Activated CD4-positive, alpha-beta memory T cell treated with anti-CD3 and anti-CD28 coated beads, Interleukin-2, amount 10 ng/mL, durations not matched to agents 7 days and 5 days (primary cell): ENCODE results near the gene GABRA4. TPM values are rescaled to one million over a fixed set of nuclear protein-coding genes. Genes with fewer than 3 reads are reported as not detected.

Source experiments
- CTCF ChIA-PET: fragments of 350-600 bp; sonication (Branson Sonifier 250); formaldehyde crosslinking; loops from one replicate; lab custom pipeline; 2021; ENCODE audit warnings: antibody characterized with exemption, inconsistent platforms; lab: Charles Lee
- POLR2A ChIA-PET: fragments of 350-600 bp; sonication (Branson Sonifier 250); formaldehyde crosslinking; loops from one replicate; lab custom pipeline; 2021; ENCODE audit warnings: antibody characterized with exemption; lab: Charles Lee
- DNase-seq: peaks from one replicate; pipeline ENCODE4 v3.0.0-alpha.2; 2020
- H3K27ac Mint-ChIP-seq: one replicate; pipeline ENCODE4 v1.8.0; 2021; ENCODE audit warnings: mild to moderate bottlenecking, mixed read lengths
- H3K27me3 Mint-ChIP-seq: one replicate; pipeline ENCODE4 v1.8.0; 2021; ENCODE audit warnings: mixed read lengths
- H3K36me3 Mint-ChIP-seq: one replicate; pipeline ENCODE4 v1.8.0; 2021; ENCODE audit warnings: low read depth, mixed read lengths
- H3K4me1 Mint-ChIP-seq: one replicate; pipeline ENCODE4 v1.8.0; 2021; ENCODE audit warnings: mixed read lengths
- H3K4me3 Mint-ChIP-seq: one replicate; pipeline ENCODE4 v1.8.0; 2021; ENCODE audit warnings: mild to moderate bottlenecking, mixed read lengths
- H3K9me3 Mint-ChIP-seq: one replicate; pipeline ENCODE4 v1.8.0; 2021; ENCODE audit warnings: mixed read lengths
- total RNA-seq, 2 experiments: library from RNA; stranded (reverse); gene quantifications; one replicate each; pipeline ENCODE4 v1.2.3, GENCODE V29; 2021

The GABRA4 gene
- total RNA-seq: not detected

DNA sequence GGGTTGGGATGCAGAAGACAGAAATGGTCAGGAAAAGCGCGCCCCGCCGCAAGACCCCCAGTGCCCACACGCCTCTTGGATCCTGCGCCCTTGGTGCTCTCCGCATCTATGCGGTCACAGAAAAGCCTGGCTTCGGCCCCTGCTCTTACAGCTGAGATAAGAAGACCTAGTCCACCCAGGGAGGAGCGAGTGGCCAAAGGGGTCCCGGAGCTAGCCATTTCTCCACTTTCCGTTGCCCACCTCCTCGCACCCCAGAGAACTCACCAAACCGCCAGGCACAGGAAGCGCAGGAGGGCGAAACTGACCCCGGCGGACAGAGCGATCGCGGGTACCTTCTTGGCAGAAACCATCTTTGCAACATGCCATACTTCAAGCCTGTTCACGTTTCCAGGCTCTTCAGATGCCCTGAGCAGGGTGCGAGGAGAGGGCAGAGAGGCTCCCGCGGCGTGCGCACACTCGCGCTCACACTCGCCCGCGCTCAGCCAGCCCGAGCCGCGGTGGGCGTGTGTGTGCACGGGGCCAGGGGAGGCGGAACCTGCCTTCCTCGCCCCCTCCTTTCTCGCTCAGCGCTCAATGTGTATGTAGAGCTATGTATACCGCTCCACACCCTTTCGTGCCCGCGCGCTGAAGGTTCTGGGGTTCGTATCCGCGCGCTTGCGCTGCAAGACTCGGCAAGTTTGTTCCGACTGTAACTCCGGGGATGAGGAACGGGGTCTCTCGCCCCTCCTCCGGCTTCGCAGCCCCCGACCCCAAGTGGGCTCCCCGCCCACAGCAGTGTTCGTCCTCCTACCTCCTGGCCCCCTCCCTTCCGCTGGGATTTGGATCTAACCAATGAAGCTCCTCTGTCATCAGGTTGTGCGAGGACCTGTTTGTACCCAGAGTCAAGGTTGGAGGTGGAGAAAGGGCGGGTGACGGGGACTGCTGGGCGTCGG, at the start of gene GABRA4:
Gene GABRA4 (minus strand): TSS at position 507 of the 932 bp plus-strand sequence. CDS start 157 bp downstream, at position 350.
- H3K4me3 Mint-ChIP-seq: peak within 1 kb of the TSS; percentile 27
- H3K27ac Mint-ChIP-seq: no peak within 1 kb of the TSS
- H3K27me3 Mint-ChIP-seq: peaks cover 46% of the 10 kb centered on the region
- H3K4me1 Mint-ChIP-seq: peaks cover 11% of the 10 kb centered on the region
- no peaks in the 10 kb centered on the region for H3K36me3 Mint-ChIP-seq
- CTCF ChIA-PET: no interaction called here
- H3K9me3 Mint-ChIP-seq: no peaks in the 10 kb centered on the region
- no peak for DNase-seq
- POLR2A ChIA-PET: interaction anchor here (0.9 kb wide), 1 partner anchor 18 kb away, joined by 3 read pairs; no protein-coding TSS in a partner anchor

DNA sequence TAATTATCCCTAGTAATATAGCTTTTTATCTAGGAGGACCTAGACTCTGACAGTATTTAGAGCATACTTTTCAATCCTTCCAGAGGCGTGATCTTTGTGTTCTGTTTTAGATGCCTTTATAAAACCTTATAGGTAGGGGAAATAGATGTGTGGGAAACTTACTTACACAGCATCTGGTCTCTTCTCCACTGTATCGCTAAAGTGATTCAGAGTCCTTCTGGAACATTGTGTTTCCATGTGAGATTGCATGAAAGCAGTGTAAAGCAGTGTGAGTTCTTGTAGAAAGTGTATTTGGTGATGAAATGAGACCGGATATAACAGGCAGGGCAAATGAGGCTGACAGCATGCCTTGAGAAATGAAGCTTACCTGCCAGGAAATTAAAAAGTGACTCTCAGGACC, 47.4 kb upstream of the GABRA4 start:
- ChIA-PET CTCF (no interaction called here), POLR2A (no interaction called here)
- H3K4me1 Mint-ChIP-seq: no peaks in the 10 kb centered on the region
- peaks cover 9% of the 10 kb centered on the region for H3K27me3 Mint-ChIP-seq
- no peak overlapping the region for H3K27ac Mint-ChIP-seq
- no peaks in the 10 kb centered on the region for H3K36me3 Mint-ChIP-seq
- no peak for DNase-seq
- H3K9me3 Mint-ChIP-seq: no peaks in the 10 kb centered on the region
- no peak overlapping the region for H3K4me3 Mint-ChIP-seq

DNA sequence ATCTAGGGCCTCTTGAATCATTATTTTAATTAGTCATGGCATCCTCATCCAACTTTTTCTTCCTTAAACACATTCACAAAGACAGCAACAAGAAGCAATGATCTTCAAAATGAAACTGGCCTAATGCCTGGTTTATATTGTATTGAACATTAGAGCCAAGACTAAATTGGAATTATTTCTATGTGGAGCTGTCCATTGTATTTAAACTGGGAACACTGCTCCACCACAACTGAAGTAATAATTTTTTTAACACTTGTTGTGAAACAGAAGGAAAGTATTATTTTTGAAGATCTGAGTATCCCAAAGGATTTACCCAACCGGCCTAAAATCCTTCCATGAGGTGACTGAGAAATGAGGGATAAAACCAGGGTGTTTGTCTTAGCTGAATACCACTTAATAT, 44.9 kb upstream of the GABRA4 start:
- ChIA-PET CTCF (no interaction called here), POLR2A (no interaction called here)
- no peaks in the 10 kb centered on the region for H3K9me3 Mint-ChIP-seq
- no peak for DNase-seq
- no peaks in the 10 kb centered on the region for H3K36me3 Mint-ChIP-seq
- peaks cover 11% of the 10 kb centered on the region for H3K27me3 Mint-ChIP-seq
- H3K4me1 Mint-ChIP-seq: no peaks in the 10 kb centered on the region
- H3K4me3 Mint-ChIP-seq: no peak overlapping the region
- no peak overlapping the region for H3K27ac Mint-ChIP-seq

DNA sequence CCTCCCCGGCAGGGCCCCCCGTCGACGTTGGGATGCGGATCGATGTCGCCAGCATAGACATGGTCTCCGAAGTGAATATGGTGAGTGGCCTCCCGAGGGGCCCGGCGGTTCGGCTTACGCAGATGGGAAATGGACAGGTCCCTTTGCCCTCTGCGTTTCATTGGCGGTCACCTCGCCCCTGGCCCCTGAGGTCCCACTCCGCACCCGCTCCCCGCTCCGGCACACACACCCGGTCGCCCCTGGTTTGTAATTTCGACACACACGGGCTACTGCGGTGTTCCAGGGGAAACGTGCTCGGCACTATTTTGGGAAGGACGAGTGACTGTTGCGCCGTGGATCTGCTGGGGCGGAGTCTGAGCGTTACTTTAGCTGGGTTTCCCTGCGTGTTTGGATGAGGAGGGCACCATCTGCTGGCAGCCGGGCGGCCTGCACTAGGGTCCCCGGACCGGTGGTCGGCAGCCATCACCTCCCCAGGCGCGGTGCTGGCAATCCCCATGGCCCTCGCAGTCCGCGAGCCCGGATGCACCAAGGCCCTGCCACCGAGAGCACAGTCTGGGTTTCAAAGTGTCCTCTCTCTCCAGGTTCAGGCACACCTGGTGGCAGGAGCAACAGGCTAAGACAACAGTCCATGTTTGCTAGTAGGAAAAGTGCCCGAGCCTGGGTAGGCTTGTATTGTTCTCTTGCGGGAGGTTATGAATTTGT, 39.2 kb upstream of the GABRA4 start:
- H3K27ac Mint-ChIP-seq: no peak overlapping the region
- POLR2A ChIA-PET: no interaction called here
- H3K4me3 Mint-ChIP-seq: peak overlapping the region; percentile 38
- no peaks in the 10 kb centered on the region for H3K9me3 Mint-ChIP-seq
- H3K27me3 Mint-ChIP-seq: peaks cover 37% of the 10 kb centered on the region
- H3K4me1 Mint-ChIP-seq: peaks cover 18% of the 10 kb centered on the region
- H3K36me3 Mint-ChIP-seq: no peaks in the 10 kb centered on the region
- CTCF ChIA-PET: interaction anchor here (1.0 to 1.1 kb wide), 3 partner anchors 32 to 189 kb away, joined by 3 to 6 read pairs (median 3); no protein-coding TSS in a partner anchor
- DNase-seq: peak; percentile 46

DNA sequence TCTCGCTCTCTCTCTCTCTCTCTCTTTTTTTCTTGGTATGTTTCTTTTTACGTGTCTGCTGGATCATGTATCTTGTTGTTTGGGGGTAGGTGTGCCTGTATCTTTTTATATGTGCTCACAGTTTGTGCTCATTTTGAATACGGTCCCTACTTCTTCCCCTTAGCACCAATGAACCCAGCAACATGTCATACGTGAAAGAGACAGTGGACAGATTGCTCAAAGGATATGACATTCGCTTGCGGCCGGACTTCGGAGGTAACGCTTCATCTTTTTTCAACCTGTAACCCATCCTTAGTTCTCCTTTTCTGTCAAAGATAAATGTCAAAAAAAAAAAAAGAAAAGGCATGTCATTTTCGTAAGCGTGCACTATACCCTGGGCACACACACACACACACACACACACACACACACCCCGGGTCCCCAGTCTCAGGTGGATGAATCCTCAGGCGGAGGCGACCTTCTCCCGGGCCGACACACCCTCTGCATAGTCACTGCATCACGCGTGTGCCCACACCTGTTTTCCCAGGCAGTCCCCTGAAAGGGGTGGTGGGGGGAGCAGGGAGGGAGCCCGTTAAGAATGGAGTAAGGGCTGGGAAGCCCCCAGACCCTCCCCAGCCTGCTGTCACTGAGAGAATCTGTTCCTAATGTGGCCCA, 38.5 kb upstream of the GABRA4 start:
- ChIA-PET CTCF (interaction anchor here (1.0 kb wide), 2 partner anchors 184 to 188 kb away, joined by 3 to 6 read pairs; no protein-coding TSS in a partner anchor), POLR2A (no interaction called here)
- Mint-ChIP-seq H3K4me3 (peak overlapping the region; percentile 57), H3K27me3 (peaks cover 37% of the 10 kb centered on the region), H3K9me3 (no peaks in the 10 kb centered on the region), H3K36me3 (no peaks in the 10 kb centered on the region), H3K4me1 (peaks cover 18% of the 10 kb centered on the region), H3K27ac (no peak overlapping the region)
- no peak for DNase-seq

DNA sequence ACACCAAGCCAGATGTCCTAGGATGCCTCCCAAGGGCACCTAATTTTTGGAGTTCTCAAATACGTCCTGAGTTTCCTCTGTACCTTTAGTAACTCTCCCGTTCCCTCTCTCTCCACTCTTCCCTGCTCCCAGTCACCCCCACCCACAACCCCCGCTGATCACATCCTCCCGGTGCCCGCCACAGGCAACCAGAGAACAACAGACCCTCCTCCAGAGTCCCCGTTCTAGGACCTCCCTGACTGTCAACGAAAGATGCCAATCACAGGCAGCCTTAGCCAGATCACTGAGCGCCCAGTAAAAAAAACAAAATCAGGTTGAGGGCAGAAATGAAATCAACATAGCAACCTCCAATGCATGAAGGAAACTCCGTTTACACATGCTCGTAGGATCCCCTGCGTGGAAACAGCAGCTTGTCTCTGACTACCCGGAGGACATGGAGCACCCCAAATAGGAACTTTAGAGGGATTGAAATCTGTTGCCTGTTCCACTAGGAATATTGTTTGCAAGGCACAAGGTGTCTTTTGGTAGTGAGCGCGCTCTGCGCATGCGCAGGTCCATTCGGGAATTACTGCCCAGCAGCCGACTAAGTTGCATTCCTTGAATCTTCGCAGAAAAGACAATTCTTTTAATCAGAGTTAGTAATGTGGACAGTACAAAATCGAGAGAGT, 37.8 kb upstream of the GABRA4 start, which contains the start of gene GABRB1:
Gene GABRB1 (plus strand): TSS at position 557 of the 668 bp plus-strand sequence.
- Mint-ChIP-seq H3K4me1 (peaks cover 18% of the 10 kb centered on the region), H3K9me3 (no peaks in the 10 kb centered on the region), H3K36me3 (no peaks in the 10 kb centered on the region), H3K27me3 (peaks cover 37% of the 10 kb centered on the region), H3K27ac (no peak within 1 kb of the TSS), H3K4me3 (peak within 1 kb of the TSS; percentile 57)
- DNase-seq: peak; percentile 22
- POLR2A ChIA-PET: no interaction called here
- CTCF ChIA-PET: no interaction called here

DNA sequence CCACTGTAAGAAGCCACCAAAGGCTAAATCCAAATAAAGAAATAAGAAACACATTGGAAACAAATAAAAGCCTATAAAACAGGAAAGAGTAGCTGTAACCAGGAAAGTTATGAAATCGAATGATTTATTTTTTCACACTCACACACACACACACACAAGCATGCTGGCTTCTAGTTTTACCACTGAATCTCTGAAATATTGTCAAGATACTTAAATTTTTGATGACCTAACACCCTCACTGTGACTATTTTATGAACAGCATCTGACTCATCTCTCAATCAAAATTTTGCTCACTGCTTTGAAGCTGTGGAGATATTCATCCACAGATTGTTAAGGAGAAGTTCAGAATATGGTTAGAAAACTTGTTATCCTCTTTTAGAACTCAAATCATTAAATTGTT, 24.1 kb upstream of the GABRA4 start:
- Mint-ChIP-seq H3K4me3 (no peak overlapping the region), H3K4me1 (peaks cover 2% of the 10 kb centered on the region), H3K36me3 (no peaks in the 10 kb centered on the region), H3K9me3 (no peaks in the 10 kb centered on the region), H3K27me3 (peaks cover 6% of the 10 kb centered on the region), H3K27ac (no peak overlapping the region)
- DNase-seq: no peak
- ChIA-PET POLR2A (no interaction called here), CTCF (no interaction called here)

DNA sequence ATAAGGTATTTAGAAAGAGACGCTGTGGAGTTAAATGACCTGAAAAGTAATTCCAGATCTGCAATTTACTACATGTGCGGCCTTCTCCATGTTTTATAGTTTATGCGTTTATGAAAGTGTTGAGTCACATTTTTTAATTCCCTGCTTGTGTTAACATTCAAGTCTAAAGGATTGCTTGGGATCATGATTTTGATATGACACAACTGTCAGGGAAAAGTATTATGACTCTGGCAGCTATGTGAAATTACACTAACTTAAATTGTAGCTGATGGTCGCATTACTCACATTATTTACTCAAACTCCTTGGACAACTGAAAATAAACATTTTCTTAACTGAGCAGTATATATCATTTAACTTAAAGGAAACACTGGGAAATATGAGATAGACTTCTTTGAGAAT, 23.7 kb upstream of the GABRA4 start:
- Mint-ChIP-seq H3K36me3 (no peaks in the 10 kb centered on the region), H3K9me3 (no peaks in the 10 kb centered on the region), H3K27ac (no peak overlapping the region), H3K4me1 (peaks cover 2% of the 10 kb centered on the region), H3K4me3 (no peak overlapping the region), H3K27me3 (peaks cover 6% of the 10 kb centered on the region)
- ChIA-PET POLR2A (no interaction called here), CTCF (no interaction called here)
- no peak for DNase-seq

DNA sequence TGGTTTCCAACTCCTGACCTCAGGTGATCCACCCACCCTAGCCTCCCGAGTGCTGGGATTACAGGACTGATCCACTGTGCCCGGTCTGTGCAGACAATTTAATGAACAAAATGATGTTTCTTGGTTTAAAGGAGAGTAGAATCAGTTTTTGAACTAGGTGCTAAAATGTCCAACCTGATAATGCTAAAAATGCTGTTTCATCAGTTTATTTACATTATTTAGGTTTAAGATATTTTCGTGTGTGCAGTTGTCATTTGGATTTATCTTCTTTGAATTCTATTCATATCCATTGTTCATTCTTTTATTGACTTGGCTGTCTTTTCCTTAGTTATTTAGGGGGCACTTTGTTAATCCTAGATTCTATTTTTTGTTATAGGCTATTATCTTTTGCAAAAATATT, 20.0 kb upstream of the GABRA4 start:
- CTCF ChIA-PET: no interaction called here
- H3K4me1 Mint-ChIP-seq: peaks cover 17% of the 10 kb centered on the region
- peaks cover 8% of the 10 kb centered on the region for H3K9me3 Mint-ChIP-seq
- no peak for DNase-seq
- POLR2A ChIA-PET: no interaction called here
- no peaks in the 10 kb centered on the region for H3K27me3 Mint-ChIP-seq
- peaks cover 8% of the 10 kb centered on the region for H3K36me3 Mint-ChIP-seq
- H3K27ac Mint-ChIP-seq: no peak overlapping the region
- no peak overlapping the region for H3K4me3 Mint-ChIP-seq

DNA sequence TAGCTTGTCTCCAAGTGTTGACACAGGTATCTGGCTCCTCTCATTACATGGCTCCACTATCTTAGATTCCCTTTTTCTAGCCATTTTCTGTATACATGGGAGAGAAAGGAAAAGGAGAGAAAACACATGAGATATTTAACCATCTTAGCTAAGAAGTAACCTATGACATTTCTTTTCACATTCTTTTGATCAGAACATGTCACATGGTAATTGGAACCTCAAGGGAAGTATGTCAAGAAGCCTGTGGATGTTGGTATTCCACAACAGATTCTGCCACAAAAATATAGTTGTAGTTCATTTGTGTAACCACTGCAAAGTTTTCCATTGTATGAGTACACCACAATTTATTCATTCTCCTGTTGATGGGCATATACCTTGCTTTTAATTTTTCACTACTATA, 19.3 kb upstream of the GABRA4 start:
- CTCF ChIA-PET: no interaction called here

DNA sequence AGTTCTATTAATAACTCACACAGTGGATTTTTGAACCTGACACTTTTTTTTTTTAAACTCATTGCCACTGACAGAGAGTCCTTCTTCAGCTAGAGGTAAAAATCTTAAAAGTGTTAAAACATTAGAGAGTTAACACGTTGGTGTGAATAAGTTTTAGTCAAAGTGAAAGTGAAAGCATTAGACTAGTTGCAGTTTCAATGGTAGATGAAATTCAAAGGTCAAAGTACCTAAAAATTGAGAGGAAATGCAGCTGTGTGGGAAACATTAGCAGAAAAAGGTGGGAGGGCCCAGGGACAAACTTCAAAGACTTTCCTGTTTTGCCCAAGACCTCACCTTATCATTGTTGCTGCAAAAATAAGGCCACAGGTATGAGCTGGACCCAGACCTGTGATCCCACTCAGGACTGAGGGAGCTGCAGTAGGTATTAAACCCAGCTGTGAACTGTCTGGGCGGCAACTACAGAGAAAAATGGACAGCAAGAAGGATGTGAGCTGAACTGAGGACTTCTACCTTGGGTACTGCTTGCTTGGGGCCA, 17.6 kb upstream of the GABRA4 start:
- H3K4me1 Mint-ChIP-seq: peaks cover 15% of the 10 kb centered on the region
- POLR2A ChIA-PET: interaction anchor here (0.9 kb wide), 1 partner anchor 17 kb away, joined by 3 read pairs; no protein-coding TSS in a partner anchor
- no peak overlapping the region for H3K4me3 Mint-ChIP-seq
- peaks cover 8% of the 10 kb centered on the region for H3K9me3 Mint-ChIP-seq
- peak; percentile 27 for DNase-seq
- peak overlapping the region; percentile 7 for H3K27ac Mint-ChIP-seq
- H3K36me3 Mint-ChIP-seq: peaks cover 8% of the 10 kb centered on the region
- no peaks in the 10 kb centered on the region for H3K27me3 Mint-ChIP-seq
- CTCF ChIA-PET: interaction anchor here (0.7 to 1.3 kb wide), 2 partner anchors 8 to 11 kb away, joined by 3 read pairs; no protein-coding TSS in a partner anchor

More for the DNA sequence above, 19.3 kb upstream of the GABRA4 start:
- H3K9me3 Mint-ChIP-seq: peaks cover 8% of the 10 kb centered on the region
- peaks cover 15% of the 10 kb centered on the region for H3K4me1 Mint-ChIP-seq
- H3K36me3 Mint-ChIP-seq: peaks cover 8% of the 10 kb centered on the region
- POLR2A ChIA-PET: no interaction called here
- no peaks in the 10 kb centered on the region for H3K27me3 Mint-ChIP-seq
- DNase-seq: no peak
- no peak overlapping the region for H3K4me3 Mint-ChIP-seq
- no peak overlapping the region for H3K27ac Mint-ChIP-seq

DNA sequence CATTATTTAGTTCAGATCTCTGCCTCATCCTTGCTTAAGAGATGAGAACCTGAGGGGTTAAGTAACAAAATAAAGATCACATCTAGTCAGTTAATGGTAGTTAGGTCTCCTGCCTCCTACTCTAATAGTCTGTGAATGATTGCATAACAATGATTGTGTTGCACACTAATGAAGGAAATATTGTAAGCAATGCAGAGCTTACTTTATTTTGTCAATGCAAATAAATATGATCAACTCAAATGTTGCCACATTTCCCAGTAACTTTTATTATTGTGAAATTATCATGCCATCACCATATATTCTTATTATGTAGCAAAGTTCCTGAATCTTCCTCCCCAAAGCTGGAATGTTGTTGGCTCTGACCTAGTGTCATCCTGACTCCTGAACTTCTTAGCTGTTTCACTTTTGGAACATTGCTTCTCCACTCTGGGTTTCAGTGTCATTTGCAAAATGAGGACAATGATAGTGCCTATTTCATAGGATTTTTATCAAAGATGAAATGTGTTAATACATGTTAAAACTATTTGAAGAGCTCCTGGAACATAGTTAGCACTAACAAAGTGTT, 17.0 kb upstream of the GABRA4 start:
- ChIA-PET POLR2A (interaction anchor here (0.9 kb wide), 1 partner anchor 16 kb away, joined by 3 read pairs; no protein-coding TSS in a partner anchor), CTCF (interaction anchor here (0.7 to 1.3 kb wide), 2 partner anchors 8 to 10 kb away, joined by 3 read pairs; no protein-coding TSS in a partner anchor)
- peaks cover 15% of the 10 kb centered on the region for H3K4me1 Mint-ChIP-seq
- H3K27ac Mint-ChIP-seq: peak overlapping the region; percentile 7
- peaks cover 8% of the 10 kb centered on the region for H3K9me3 Mint-ChIP-seq
- no peaks in the 10 kb centered on the region for H3K27me3 Mint-ChIP-seq
- H3K4me3 Mint-ChIP-seq: no peak overlapping the region
- DNase-seq: no peak
- peaks cover 8% of the 10 kb centered on the region for H3K36me3 Mint-ChIP-seq
